ENCODE measurements around the gene TMEM161B. TPM values are rescaled to one million over a fixed set of nuclear protein-coding genes. Genes with fewer than 3 reads are reported as not detected.

TMEM161B gene
- total RNA-seq, 4 donors from 2014 or later, result 20.5 to 35.7 (median 24.1) TPM

- TF ChIP-seq CTCF (IDR thresholded peaks at IDR 0.05) (no peak), POLR2A (IDR thresholded peaks at IDR 0.05) (no peak)
- Histone ChIP-seq H3K36me3 (no peaks in the 10 kb centered on the region), H3K4me1 (no peaks in the 10 kb centered on the region), H3K27ac (no peak overlapping the region), H3K9me3 (no peaks in the 10 kb centered on the region), H3K27me3 (no peaks in the 10 kb centered on the region), H3K4me3 (replicated peaks in 1 of 3) (no peak overlapping the region)
- intact Hi-C loops (cut with DNase I), result no loop called here
- 90 to 94% methylated on average over 2 of the region's 2 CpGs for WGBS, 2 donors
- DNase-seq, result no peak
These were observed 10.0 kb downstream of the TMEM161B start for GRCh38 chr5:88258636-88259035.

- no peak overlapping the region for H3K27ac ChIP-seq
- no peaks in the 10 kb centered on the region for H3K27me3 ChIP-seq
- no peak for DNase-seq
- no peaks in the 10 kb centered on the region for H3K9me3 ChIP-seq
- no peak overlapping the region for H3K4me3 ChIP-seq (replicated peaks in 1 of 3)
- WGBS, 2 donors, result 77 to 80% methylated on average over 4 of the region's 4 CpGs
- no peaks in the 10 kb centered on the region for H3K4me1 ChIP-seq
- intact Hi-C loops (cut with DNase I), result no loop called here
- no peaks in the 10 kb centered on the region for H3K36me3 ChIP-seq
- no peak for TF ChIP-seq POLR2A (IDR thresholded peaks at IDR 0.05)
- TF ChIP-seq CTCF (IDR thresholded peaks at IDR 0.05), result no peak
These were observed 11.8 kb downstream of the TMEM161B start for GRCh38 chr5:88256872-88257271.

GRCh38 chr5:88256037-88256436 is 12.6 kb downstream of the TMEM161B start:
- no peaks in the 10 kb centered on the region for H3K9me3 ChIP-seq
- no peaks in the 10 kb centered on the region for H3K27me3 ChIP-seq
- H3K27ac ChIP-seq, result no peak overlapping the region
- no peak overlapping the region for H3K4me3 ChIP-seq (replicated peaks in 1 of 3)
- no peaks in the 10 kb centered on the region for H3K36me3 ChIP-seq
- DNase-seq, result no peak
- intact Hi-C loops (cut with DNase I), result no loop called here
- H3K4me1 ChIP-seq, result no peaks in the 10 kb centered on the region
- TF ChIP-seq CTCF (IDR thresholded peaks at IDR 0.05), result no peak
- TF ChIP-seq POLR2A (IDR thresholded peaks at IDR 0.05), result no peak

- no peaks in the 10 kb centered on the region for H3K27me3 ChIP-seq
- no peak overlapping the region for H3K27ac ChIP-seq
- intact Hi-C loops (cut with DNase I), result no loop called here
- H3K9me3 ChIP-seq, result no peaks in the 10 kb centered on the region
- H3K4me1 ChIP-seq, result no peaks in the 10 kb centered on the region
- DNase-seq, result no peak
- no peak overlapping the region for H3K4me3 ChIP-seq (replicated peaks in 1 of 3)
- TF ChIP-seq CTCF (IDR thresholded peaks at IDR 0.05) (no peak), POLR2A (IDR thresholded peaks at IDR 0.05) (no peak)
- 88 to 97% methylated on average over 1 of the region's 1 CpG for WGBS, 2 donors
- no peaks in the 10 kb centered on the region for H3K36me3 ChIP-seq
These were observed 14.3 kb downstream of the TMEM161B start for GRCh38 chr5:88254320-88254719.

GRCh38 chr5:88251048-88251711 is 17.5 kb downstream of the TMEM161B start:
- no peak for DNase-seq
- no peak for TF ChIP-seq CTCF (IDR thresholded peaks at IDR 0.05)
- TF ChIP-seq POLR2A (IDR thresholded peaks at IDR 0.05), result no peak
- H3K9me3 ChIP-seq, result no peaks in the 10 kb centered on the region
- no peak overlapping the region for H3K27ac ChIP-seq
- no peaks in the 10 kb centered on the region for H3K27me3 ChIP-seq
- H3K4me3 ChIP-seq (replicated peaks in 1 of 3), result no peak overlapping the region
- 91 to 97% methylated on average over 2 of the region's 2 CpGs for WGBS, 2 donors
- no peaks in the 10 kb centered on the region for H3K4me1 ChIP-seq
- intact Hi-C loops (cut with DNase I), result no loop called here
- no peaks in the 10 kb centered on the region for H3K36me3 ChIP-seq
